Endothelial cell (in vitro differentiated cells): ENCODE measurements around the gene FTSJ1. TPM values are rescaled to one million over a fixed set of nuclear protein-coding genes. Genes with fewer than 3 reads are reported as not detected.
"Not testable (repeated sequence)": the region's sequence is repeated elsewhere in the genome, so short reads cannot be mapped to it uniquely, and the experiment has no call there.

Source experiments
- DNase-seq: peaks from one replicate; pipeline ENCODE4 v3.0.0; 2021; ENCODE audit warnings: low spot score
- H3K27ac Mint-ChIP-seq: one replicate; pipeline ENCODE4 v1.8.0; 2021; ENCODE audit warnings: mixed read lengths, inconsistent platforms; ENCODE audit not compliant: unreplicated experiment
- H3K27me3 Mint-ChIP-seq: one replicate; pipeline ENCODE4 v1.8.0; 2021; ENCODE audit warnings: mild to moderate bottlenecking, moderate library complexity, mixed read lengths, inconsistent platforms; ENCODE audit not compliant: unreplicated experiment
- H3K36me3 Mint-ChIP-seq: one replicate; pipeline ENCODE4 v1.8.0; 2021; ENCODE audit warnings: mild to moderate bottlenecking, low read depth, mixed read lengths, inconsistent platforms; ENCODE audit not compliant: unreplicated experiment
- H3K4me1 Mint-ChIP-seq: one replicate; pipeline ENCODE4 v1.8.0; 2021; ENCODE audit warnings: mild to moderate bottlenecking, mixed read lengths, inconsistent platforms; ENCODE audit not compliant: unreplicated experiment
- H3K4me3 Mint-ChIP-seq: one replicate; pipeline ENCODE4 v1.8.0; 2021; ENCODE audit warnings: mild to moderate bottlenecking, mixed read lengths, inconsistent platforms; ENCODE audit not compliant: unreplicated experiment
- H3K9me3 Mint-ChIP-seq: one replicate; pipeline ENCODE4 v1.8.0; 2021; ENCODE audit warnings: mixed read lengths, inconsistent platforms; ENCODE audit not compliant: unreplicated experiment
- total RNA-seq: library from RNA; stranded (reverse); fragmentation: NEBNext Ultra II Directional; extraction: Animal tissue kit (Norgen Biotek cat#: 25700); gene quantifications from one replicate; pipeline ENCODE4 v1.2.1, GENCODE V29; 2021; ENCODE audit not compliant: unreplicated experiment
- TF ChIP-seq, protein P1 (sequence below): fragments of 200-600 bp; sonication (generic); IDR thresholded peaks from one replicate; pipeline ENCODE4 v1.5.0; 2021; ENCODE audit warnings: antibody characterized with exemption; ENCODE audit not compliant: unreplicated experiment

The FTSJ1 gene
- total RNA-seq, 1 donor from 2014 or later = 38.4 TPM

- Mint-ChIP-seq H3K27me3 (peaks cover 3% of the 10 kb centered on the region), H3K9me3 (no peaks in the 10 kb centered on the region), H3K36me3 (peaks cover 6% of the 10 kb centered on the region), H3K4me1 (peaks cover 3% of the 10 kb centered on the region), H3K27ac (no peak overlapping the region), H3K4me3 (no peak overlapping the region)
- no peak for DNase-seq
- TF ChIP-seq, protein P1, sequence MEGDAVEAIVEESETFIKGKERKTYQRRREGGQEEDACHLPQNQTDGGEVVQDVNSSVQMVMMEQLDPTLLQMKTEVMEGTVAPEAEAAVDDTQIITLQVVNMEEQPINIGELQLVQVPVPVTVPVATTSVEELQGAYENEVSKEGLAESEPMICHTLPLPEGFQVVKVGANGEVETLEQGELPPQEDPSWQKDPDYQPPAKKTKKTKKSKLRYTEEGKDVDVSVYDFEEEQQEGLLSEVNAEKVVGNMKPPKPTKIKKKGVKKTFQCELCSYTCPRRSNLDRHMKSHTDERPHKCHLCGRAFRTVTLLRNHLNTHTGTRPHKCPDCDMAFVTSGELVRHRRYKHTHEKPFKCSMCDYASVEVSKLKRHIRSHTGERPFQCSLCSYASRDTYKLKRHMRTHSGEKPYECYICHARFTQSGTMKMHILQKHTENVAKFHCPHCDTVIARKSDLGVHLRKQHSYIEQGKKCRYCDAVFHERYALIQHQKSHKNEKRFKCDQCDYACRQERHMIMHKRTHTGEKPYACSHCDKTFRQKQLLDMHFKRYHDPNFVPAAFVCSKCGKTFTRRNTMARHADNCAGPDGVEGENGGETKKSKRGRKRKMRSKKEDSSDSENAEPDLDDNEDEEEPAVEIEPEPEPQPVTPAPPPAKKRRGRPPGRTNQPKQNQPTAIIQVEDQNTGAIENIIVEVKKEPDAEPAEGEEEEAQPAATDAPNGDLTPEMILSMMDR = no peak
Measured at GRCh38 chrX:48515842-48516241, 39.8 kb downstream of the FTSJ1 start.

- DNase-seq = no peak
- TF ChIP-seq, protein P1 = no peak
- no peaks in the 10 kb centered on the region for H3K9me3 Mint-ChIP-seq
- H3K27me3 Mint-ChIP-seq = peaks cover 3% of the 10 kb centered on the region
- H3K4me1 Mint-ChIP-seq = peaks cover 3% of the 10 kb centered on the region
- peaks cover 6% of the 10 kb centered on the region for H3K36me3 Mint-ChIP-seq
- peak overlapping the region; percentile 35 for H3K4me3 Mint-ChIP-seq
- H3K27ac Mint-ChIP-seq = no peak overlapping the region
Measured at GRCh38 chrX:48516285-48516684, 40.3 kb downstream of the FTSJ1 start.

GRCh38 chrX:48516987-48517386 lies 41.0 kb downstream of the FTSJ1 start:
- H3K36me3 Mint-ChIP-seq = peaks cover 6% of the 10 kb centered on the region
- no peak overlapping the region for H3K4me3 Mint-ChIP-seq
- H3K9me3 Mint-ChIP-seq = no peaks in the 10 kb centered on the region
- H3K27ac Mint-ChIP-seq = no peak overlapping the region
- H3K4me1 Mint-ChIP-seq = peaks cover 3% of the 10 kb centered on the region
- no peak for DNase-seq
- TF ChIP-seq, protein P1 = no peak
- peaks cover 3% of the 10 kb centered on the region for H3K27me3 Mint-ChIP-seq

DNA sequence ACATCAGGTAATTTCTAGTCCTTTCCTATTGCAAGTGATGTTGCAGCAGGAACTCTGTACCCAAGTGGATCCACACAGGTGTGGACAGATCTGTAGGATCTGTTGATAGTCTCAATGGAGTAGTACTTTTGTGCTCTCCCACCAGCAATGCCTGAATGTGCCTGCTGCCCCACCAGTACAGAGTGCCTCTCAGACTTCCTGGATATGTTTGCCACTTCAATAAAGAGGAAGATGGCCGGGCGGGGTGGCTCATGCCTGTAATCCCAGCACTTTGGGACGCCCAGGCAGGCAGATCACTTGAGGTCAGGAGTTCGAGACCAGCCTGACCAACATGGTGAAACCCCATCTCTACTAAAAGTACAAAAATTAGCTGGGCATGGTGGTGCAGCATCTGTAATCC lies 43.5 kb downstream of the FTSJ1 start:
- not testable (repeated sequence) for H3K4me1 Mint-ChIP-seq, H3K27me3 Mint-ChIP-seq, H3K9me3 Mint-ChIP-seq, H3K27ac Mint-ChIP-seq, DNase-seq, H3K4me3 Mint-ChIP-seq, H3K36me3 Mint-ChIP-seq

DNA sequence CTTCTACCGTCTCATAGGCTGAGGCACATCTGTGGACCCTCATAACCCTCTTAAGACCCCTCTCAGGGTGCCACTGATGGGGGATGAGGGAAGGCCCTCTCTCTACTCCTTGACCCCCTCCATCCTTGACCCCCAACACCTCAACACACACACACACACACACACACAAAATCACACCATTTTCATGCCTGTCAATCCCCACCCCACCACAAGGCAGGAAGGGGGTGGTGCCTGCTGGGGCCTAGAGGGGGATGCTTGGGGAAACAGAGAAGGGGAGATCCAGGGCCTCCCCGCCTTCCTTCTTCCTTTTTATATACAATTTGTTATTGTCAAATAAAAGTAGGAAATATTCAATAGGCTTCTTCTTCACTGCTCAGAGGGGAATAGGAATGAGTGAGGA lies 44.5 kb downstream of the FTSJ1 start:
- peaks cover 3% of the 10 kb centered on the region for H3K4me1 Mint-ChIP-seq
- no peak overlapping the region for H3K27ac Mint-ChIP-seq
- TF ChIP-seq, protein P1 = no peak
- peak overlapping the region; percentile 94 for H3K4me3 Mint-ChIP-seq
- peaks cover 3% of the 10 kb centered on the region for H3K27me3 Mint-ChIP-seq
- H3K9me3 Mint-ChIP-seq = no peaks in the 10 kb centered on the region
- peaks cover 6% of the 10 kb centered on the region for H3K36me3 Mint-ChIP-seq
- no peak for DNase-seq

DNA sequence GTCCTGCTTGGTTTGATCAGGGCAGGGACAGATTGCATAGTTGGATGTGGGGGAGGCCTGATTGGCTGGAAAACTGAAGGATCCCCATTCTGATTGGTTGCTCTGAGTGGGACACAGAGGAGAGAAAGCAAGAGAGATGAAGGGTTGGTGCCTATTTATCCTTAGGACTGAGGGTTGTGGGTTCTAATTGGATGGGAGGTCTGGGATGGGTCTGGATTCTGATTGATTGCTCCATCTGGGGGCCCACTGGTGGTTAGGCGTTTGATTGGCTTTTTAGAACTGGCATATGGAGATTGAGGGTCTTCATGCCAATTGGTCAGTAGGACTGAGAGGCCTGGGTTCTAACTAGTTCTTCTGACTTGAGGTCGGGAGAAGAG lies 45.0 kb downstream of the FTSJ1 start:
- Mint-ChIP-seq H3K27ac (peak overlapping the region; percentile 36), H3K36me3 (peaks cover 5% of the 10 kb centered on the region), H3K4me1 (peaks cover 3% of the 10 kb centered on the region), H3K27me3 (peaks cover 3% of the 10 kb centered on the region), H3K4me3 (peak overlapping the region; percentile 94), H3K9me3 (no peaks in the 10 kb centered on the region)
- TF ChIP-seq, protein P1 = no peak
- DNase-seq = no peak
